ENCODE data around the gene COBL. TPM values are rescaled to one million over a fixed set of nuclear protein-coding genes. Genes with fewer than 3 reads are reported as not detected.

COBL gene
- total RNA-seq, 2 experiments from 2014 or later: not detected

DNA sequence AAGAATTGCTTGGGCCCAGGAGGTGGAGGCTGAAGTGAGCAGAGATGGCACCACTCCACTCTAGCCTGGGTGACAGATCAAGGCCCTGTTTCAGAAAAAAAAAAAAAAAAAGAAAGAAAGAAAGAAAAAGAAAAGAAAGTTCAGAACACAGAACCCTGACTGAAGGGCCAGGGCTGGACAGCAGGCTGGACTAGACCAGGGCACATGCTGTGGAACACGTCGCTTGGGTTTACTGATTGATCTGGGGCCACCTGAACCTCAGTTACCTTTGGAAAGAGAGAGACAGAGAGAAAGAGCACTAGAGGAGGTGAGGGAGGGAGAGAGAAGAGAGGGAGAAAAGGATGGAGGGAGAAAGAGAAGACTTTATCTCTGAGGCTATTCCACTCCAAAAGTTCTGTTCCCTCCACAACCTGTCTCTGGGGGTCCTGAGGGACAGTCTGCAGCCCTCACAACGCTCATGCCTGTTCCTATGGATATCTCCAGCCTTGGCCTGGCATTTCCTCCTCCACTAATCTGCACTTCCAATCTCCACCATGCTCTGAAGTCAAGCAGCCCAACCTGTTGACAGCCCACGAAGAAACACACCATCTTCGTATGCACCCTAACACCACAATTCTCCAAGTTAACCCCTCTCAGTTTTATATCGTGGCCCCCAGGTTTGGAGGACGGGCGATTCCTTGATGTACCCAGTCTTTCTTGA lies 81.8 kb downstream of the COBL start:
- Mint-ChIP-seq H3K36me3 (ENCODE audit: low read depth) (no peaks in the 10 kb centered on the region), H3K9me3 (no peaks in the 10 kb centered on the region), H3K4me1 (no peaks in the 10 kb centered on the region), H3K27ac (no peak overlapping the region), H3K27me3 (no peaks in the 10 kb centered on the region), H3K4me3 (no peak overlapping the region)
- ChIA-PET POLR2A (no interaction called here), CTCF (no interaction called here)
- no peak for DNase-seq

DNA sequence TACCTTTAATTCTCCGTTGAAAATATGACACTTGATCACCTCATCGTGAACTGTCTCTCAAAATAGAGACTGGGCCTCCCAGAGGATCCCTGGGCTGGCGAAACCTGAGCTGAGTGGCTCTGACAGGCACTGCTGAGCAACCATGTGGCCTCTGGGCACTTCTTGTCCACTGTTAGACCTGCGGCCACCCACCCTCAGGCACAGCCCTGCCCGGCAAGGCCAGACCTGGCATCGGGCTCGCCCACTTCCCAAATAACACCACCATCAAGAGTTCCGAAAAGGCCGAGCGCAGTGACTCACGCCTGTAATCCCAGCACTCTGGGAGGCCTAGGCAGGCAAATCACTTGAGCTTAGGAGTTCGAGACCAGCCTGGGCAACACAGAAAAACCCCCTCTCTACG lies 82.5 kb downstream of the COBL start:
- DNase-seq: no peak
- Mint-ChIP-seq H3K4me3 (no peak overlapping the region), H3K36me3 (ENCODE audit: low read depth) (no peaks in the 10 kb centered on the region), H3K4me1 (no peaks in the 10 kb centered on the region), H3K27ac (no peak overlapping the region), H3K27me3 (no peaks in the 10 kb centered on the region), H3K9me3 (no peaks in the 10 kb centered on the region)
- POLR2A ChIA-PET: no interaction called here
- CTCF ChIA-PET: no interaction called here

DNA sequence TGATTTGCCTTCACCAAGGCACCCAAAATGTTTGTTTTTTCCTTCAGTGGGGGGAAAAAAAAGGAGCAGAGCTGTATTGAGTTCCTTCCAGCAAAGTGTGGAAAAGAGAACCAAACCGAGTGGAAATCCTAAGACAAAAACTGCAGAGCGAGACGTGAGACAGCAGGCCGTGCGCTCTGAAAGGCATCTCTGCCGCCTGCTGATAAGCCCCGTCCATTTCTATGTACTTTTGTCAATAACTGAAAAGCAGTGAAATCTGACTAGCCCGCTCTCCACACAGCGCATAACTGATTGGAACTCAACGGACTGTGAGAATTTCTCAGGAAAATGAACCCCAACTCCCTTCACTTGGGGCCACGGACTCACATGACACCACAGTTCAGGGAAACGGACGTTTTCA lies 83.2 kb downstream of the COBL start:
- Mint-ChIP-seq H3K4me3 (no peak overlapping the region), H3K4me1 (no peaks in the 10 kb centered on the region), H3K27me3 (no peaks in the 10 kb centered on the region), H3K36me3 (ENCODE audit: low read depth) (no peaks in the 10 kb centered on the region), H3K27ac (no peak overlapping the region), H3K9me3 (no peaks in the 10 kb centered on the region)
- ChIA-PET CTCF (no interaction called here), POLR2A (no interaction called here)
- no peak for DNase-seq

DNA sequence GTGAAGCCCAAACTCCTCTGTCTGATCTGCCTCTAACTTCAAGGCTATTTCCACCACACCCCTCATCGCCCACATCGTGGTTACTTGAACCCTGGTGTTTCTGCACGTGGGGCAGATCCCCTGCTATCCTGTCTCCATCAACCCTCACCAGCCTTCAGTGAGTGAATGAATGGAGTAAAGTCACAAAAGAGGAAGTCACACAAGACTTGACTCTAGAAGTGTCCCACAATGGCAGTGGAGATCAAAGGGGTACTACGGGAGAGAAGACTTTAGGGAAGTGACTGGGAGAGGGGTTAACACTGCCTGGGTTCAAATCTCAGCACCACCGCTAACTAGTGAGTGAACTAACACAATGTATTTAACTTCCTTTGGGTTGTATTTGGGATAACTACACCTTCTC lies 85.9 kb downstream of the COBL start:
- no peaks in the 10 kb centered on the region for H3K36me3 Mint-ChIP-seq (ENCODE audit: low read depth)
- H3K9me3 Mint-ChIP-seq: no peaks in the 10 kb centered on the region
- ChIA-PET POLR2A (no interaction called here), CTCF (no interaction called here)
- no peak for DNase-seq
- H3K27ac Mint-ChIP-seq: no peak overlapping the region
- no peaks in the 10 kb centered on the region for H3K4me1 Mint-ChIP-seq
- H3K4me3 Mint-ChIP-seq: no peak overlapping the region
- H3K27me3 Mint-ChIP-seq: no peaks in the 10 kb centered on the region

DNA sequence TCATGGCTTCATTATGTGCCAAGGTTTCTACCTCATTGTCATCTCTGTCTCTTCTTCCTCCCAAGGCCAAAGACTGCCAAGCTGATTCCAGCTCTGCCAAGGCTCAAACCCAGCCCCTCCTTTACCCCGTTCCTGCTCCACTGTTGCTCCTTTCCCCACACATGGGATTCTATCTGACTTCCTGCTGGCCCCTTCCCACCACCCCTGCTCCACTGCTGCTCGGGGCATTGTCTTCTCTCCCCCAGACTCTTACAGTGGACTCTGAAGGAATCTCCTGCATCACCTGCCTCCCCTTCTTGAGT lies 86.3 kb downstream of the COBL start:
- H3K9me3 Mint-ChIP-seq: no peaks in the 10 kb centered on the region
- no peak overlapping the region for H3K4me3 Mint-ChIP-seq
- no peak for DNase-seq
- H3K36me3 Mint-ChIP-seq (ENCODE audit: low read depth): no peaks in the 10 kb centered on the region
- H3K27me3 Mint-ChIP-seq: no peaks in the 10 kb centered on the region
- CTCF ChIA-PET: no interaction called here
- H3K4me1 Mint-ChIP-seq: no peaks in the 10 kb centered on the region
- no peak overlapping the region for H3K27ac Mint-ChIP-seq
- POLR2A ChIA-PET: no interaction called here

DNA sequence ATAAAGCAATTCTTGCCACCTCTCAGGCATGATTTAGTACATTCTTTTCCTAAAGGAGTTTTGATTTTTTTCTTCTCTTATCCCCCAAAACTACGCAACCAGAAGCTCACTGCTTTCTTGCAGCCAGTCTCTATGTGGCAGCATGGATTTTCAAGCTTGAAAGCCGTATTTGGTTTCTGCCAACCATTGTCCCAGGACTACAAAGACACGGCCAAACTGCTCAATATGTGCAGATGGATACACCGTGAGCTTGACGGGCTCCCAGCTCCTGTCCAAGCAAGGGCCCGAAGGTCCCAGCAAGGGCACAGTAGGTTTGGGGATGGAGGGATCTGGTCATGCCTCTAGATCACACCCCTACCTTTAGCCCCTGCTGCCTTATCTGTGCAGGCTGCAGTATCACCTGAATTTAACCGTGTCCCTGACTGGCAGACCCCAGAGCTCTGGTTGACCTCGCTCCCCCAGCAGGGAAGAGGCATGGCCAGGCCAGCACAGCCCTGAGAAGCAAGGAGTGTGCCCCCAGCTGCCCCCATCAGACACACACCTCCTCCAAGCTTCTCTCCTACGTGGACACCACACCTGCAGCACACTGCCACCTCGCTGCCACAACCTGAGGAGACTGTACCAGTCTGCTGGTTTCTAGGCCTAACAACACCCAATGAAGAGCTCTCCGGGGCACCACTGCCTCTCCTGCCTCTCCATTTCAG lies 86.8 kb downstream of the COBL start:
- Mint-ChIP-seq H3K4me1 (no peaks in the 10 kb centered on the region), H3K27me3 (no peaks in the 10 kb centered on the region), H3K36me3 (ENCODE audit: low read depth) (no peaks in the 10 kb centered on the region), H3K27ac (no peak overlapping the region), H3K9me3 (no peaks in the 10 kb centered on the region), H3K4me3 (no peak overlapping the region)
- ChIA-PET POLR2A (no interaction called here), CTCF (interaction anchor here (1.0 to 1.2 kb wide), 2 partner anchors 11 to 46 kb away, joined by 3 to 4 read pairs; no protein-coding TSS in a partner anchor)
- no peak for DNase-seq

DNA sequence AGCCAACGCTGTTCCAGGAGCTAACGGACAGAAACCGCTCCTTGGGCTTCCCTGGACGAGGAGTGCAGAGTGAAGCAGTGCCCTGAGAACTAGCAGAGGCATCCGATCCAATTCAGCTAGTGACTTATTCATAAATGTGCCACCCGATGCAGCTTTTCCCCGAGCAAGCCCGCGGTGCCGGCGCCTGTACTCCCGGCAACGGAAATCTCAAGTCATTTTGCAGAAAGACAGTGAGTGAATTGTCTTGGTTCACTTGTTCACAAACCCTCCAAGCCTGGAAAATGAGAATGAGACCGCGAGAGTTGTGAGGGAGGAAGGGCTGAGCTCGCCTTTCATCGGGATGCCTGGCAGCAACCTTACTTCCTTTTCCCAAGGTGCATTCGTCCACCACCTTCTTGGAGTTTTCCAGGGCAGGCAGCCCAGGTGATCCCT lies 87.5 kb downstream of the COBL start:
- CTCF ChIA-PET: interaction anchor here (1.0 to 1.2 kb wide), 2 partner anchors 11 to 47 kb away, joined by 3 to 4 read pairs; no protein-coding TSS in a partner anchor
- no peaks in the 10 kb centered on the region for H3K36me3 Mint-ChIP-seq (ENCODE audit: low read depth)
- no peak for DNase-seq

DNA sequence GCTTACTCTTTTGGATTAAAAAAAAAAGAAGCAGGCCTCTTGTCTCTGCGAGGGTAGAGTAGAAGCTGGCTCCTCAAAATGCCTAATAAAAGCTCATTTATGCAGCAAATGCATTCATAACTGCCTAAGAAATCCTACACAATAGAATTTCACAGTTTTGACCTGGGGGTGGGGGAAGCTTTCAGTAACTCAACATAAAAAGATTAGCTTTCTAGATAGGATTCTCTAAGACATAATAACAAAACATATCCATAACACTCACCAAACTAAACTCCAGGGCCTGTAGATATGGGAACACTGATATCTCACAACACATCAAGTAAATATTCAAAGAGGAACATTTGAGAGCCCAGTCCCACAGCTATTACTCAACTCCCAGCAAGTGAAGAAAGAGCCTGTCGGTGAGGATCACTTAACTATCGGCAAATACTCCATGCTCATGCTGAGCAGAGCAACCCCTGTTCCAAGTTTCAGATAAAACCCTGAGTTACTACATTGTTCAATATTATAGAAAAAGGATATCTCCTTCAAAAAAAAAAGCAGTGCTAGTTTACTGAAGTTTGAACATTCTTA lies 88.1 kb downstream of the COBL start:
- Mint-ChIP-seq H3K9me3 (no peaks in the 10 kb centered on the region), H3K4me1 (no peaks in the 10 kb centered on the region), H3K27me3 (no peaks in the 10 kb centered on the region), H3K36me3 (ENCODE audit: low read depth) (no peaks in the 10 kb centered on the region), H3K27ac (no peak overlapping the region), H3K4me3 (no peak overlapping the region)
- CTCF ChIA-PET: interaction anchor here (1.2 kb wide), 1 partner anchor 48 kb away, joined by 3 read pairs; no protein-coding TSS in a partner anchor
- POLR2A ChIA-PET: no interaction called here
- no peak for DNase-seq

More for the DNA sequence above, 87.5 kb downstream of the COBL start:
- Mint-ChIP-seq H3K27me3 (no peaks in the 10 kb centered on the region), H3K4me1 (no peaks in the 10 kb centered on the region), H3K9me3 (no peaks in the 10 kb centered on the region), H3K4me3 (no peak overlapping the region), H3K27ac (no peak overlapping the region)
- POLR2A ChIA-PET: no interaction called here

DNA sequence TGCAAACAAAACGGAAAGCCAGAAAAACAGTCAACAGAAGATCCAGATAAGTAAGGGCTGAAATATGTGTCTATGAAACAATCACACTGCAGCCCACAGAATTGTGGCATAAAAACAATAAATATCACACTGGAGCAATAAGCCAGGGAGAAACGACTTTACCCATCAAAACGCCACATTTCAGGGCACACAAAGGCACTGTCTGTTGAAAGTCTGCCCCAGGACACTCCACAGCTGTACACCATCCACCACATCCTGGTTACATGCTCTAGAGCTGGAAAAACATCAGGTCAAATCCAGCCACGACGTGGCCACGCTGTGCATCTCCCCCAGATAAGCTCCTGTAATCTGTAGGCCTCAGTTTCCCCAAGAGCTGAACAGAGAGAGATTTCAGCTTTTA lies 88.7 kb downstream of the COBL start:
- no peaks in the 10 kb centered on the region for H3K9me3 Mint-ChIP-seq
- CTCF ChIA-PET: interaction anchor here (0.9 kb wide), 1 partner anchor 15 kb away, joined by 3 read pairs; no protein-coding TSS in a partner anchor
- H3K27ac Mint-ChIP-seq: no peak overlapping the region

DNA sequence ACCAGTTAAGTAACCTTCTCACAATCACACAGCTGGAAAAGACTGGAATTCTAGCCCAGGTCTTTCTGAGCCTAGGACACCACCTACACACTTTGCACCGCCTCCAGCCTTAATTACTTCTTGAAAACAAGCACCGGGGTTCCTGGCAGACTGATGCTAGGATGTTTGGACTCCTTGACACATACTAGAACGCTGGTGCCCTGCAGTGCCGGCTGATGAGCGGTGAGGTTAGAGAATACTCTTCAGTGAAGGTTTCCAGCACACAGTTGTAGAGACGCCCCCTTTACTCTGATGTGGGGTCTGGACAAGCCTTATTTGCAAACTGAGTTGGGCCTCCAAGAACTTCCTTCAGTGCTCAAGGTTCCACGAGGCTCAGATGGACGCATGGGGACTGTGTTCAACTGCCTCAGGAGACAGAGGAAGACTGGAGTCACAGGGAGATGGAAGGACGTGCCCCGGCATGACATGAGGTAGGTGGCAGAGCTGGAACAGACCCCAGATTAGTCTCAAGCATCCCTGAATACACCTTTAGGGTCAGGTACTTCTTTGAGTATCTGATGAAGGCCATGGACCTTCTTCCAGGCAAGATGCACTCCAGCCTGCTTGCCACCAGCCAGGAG lies 89.6 kb downstream of the COBL start:
- H3K4me3 Mint-ChIP-seq: no peak overlapping the region
- H3K36me3 Mint-ChIP-seq (ENCODE audit: low read depth): no peaks in the 10 kb centered on the region
- no peaks in the 10 kb centered on the region for H3K4me1 Mint-ChIP-seq
- no peak overlapping the region for H3K27ac Mint-ChIP-seq
- ChIA-PET POLR2A (no interaction called here), CTCF (interaction anchor here (0.9 kb wide), 1 partner anchor 15 kb away, joined by 3 read pairs; no protein-coding TSS in a partner anchor)
- DNase-seq: no peak
- no peaks in the 10 kb centered on the region for H3K9me3 Mint-ChIP-seq
- no peaks in the 10 kb centered on the region for H3K27me3 Mint-ChIP-seq

More for the DNA sequence above, 88.7 kb downstream of the COBL start:
- POLR2A ChIA-PET: no interaction called here
- no peak for DNase-seq
- Mint-ChIP-seq H3K27me3 (no peaks in the 10 kb centered on the region), H3K4me3 (no peak overlapping the region), H3K36me3 (ENCODE audit: low read depth) (no peaks in the 10 kb centered on the region), H3K4me1 (no peaks in the 10 kb centered on the region)

DNA sequence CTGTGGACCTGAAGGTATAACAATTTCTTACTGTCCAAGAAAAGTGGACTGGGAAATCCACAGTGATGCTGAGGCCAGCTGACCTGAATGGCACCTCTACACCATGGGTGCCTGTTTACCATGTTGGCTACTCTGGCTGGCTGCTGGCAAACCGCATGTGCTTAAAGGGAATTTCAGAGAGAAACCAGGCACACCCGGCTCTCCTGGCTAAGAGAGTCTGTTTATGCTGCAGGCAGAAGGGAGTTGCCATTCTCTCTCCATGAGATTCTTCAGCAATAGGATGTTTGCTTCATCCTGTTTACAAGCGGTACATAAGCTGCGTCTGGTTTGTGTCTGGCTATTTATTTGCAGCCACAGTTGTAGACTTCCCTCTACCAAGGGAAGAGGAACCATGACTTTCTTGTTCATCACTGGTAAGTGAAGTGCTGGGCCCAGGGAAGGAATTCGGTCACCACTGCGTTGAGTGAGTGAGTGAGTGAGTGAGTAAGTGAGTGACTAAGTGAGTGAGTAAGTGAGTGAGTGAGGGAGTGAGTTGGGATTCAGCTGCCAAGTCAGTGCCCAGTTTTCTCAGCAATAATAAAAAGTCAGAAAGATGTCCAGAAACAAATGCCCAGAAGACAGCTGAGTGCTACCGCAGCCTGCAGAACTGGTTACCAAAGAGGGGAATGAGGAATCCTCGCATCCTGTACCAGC lies 90.4 kb downstream of the COBL start:
- POLR2A ChIA-PET: no interaction called here
- Mint-ChIP-seq H3K36me3 (ENCODE audit: low read depth) (no peaks in the 10 kb centered on the region), H3K27ac (no peak overlapping the region), H3K9me3 (no peaks in the 10 kb centered on the region), H3K4me3 (no peak overlapping the region), H3K27me3 (no peaks in the 10 kb centered on the region), H3K4me1 (no peaks in the 10 kb centered on the region)
- CTCF ChIA-PET: no interaction called here
- no peak for DNase-seq

DNA sequence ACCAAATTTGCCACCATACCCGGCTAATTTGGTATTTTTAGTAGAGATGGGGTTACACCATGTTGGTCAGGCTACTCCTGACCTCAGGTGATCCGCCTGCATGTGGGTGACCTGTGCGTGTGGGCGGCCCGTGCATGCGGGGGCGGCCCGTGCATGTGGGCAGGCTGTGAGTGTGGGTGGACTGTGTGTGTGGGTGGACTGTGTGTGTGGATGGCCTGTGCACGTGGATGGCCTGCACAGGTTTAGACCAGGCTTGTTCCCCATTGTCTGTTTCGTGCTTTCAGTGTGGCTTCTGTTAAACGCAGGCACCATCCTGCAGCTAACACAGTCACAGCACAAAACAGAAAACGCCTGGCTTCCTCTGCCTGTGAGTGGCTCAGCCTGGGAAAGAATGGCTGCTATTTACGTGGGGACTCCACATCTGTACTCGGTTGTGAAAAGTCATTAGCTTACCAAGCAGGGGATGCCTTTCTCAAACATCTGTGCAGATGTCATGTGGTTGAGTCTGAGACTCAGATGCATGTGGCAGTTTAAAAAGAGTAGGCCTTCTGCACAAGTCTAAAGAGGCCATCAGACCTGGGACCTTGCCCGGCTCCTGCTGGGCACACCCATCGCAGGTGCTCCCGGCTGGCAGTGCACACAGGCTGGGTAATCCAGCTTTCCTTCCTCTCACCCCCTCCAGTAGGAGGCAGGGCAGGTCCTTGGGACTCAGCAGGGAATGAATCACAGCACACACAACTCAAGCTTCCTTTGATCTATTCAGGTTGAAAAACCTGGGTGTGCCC lies 91.6 kb downstream of the COBL start:
- no peak for DNase-seq
- H3K27me3 Mint-ChIP-seq: no peaks in the 10 kb centered on the region
- no peaks in the 10 kb centered on the region for H3K36me3 Mint-ChIP-seq (ENCODE audit: low read depth)
- ChIA-PET POLR2A (no interaction called here), CTCF (no interaction called here)
- H3K4me1 Mint-ChIP-seq: no peaks in the 10 kb centered on the region
- no peaks in the 10 kb centered on the region for H3K9me3 Mint-ChIP-seq
- H3K27ac Mint-ChIP-seq: no peak overlapping the region
- no peak overlapping the region for H3K4me3 Mint-ChIP-seq
